Measurements from ENCODE around the gene ZFAND3. TPM values are rescaled to one million over a fixed set of nuclear protein-coding genes. Genes with fewer than 3 reads are reported as not detected.

ZFAND3 gene
- total RNA-seq, 2 experiments from 2014 or later, result 34.4 to 37.0 TPM

- no peak overlapping the region for H3K4me3 ChIP-seq (ENCODE audit: low read length)
- H3K9me3 ChIP-seq (ENCODE audit: control insufficient read depth in 1 of 2, insufficient read depth in 1 of 2, low read length in 2 of 2), result no peaks in the 10 kb centered on the region
- Mint-ChIP-seq H3K4me1 (ENCODE audit: low read depth) (peaks cover 85% of the 10 kb centered on the region), H3K36me3 (ENCODE audit: low read depth) (peaks cover 10% of the 10 kb centered on the region), H3K27me3 (no peaks in the 10 kb centered on the region), H3K4me3 (no peak overlapping the region), H3K27ac (no peak overlapping the region), H3K9me3 (no peaks in the 10 kb centered on the region)
- ChIA-PET POLR2A (interaction anchor here (1.6 kb wide), 1 partner anchor 216 kb away, joined by 5 read pairs; no protein-coding TSS in a partner anchor), CTCF (interaction anchor here (0.6 to 2.2 kb wide), 3 partner anchors 11 to 576 kb away, joined by 3 to 7 read pairs (median 4); no protein-coding TSS in a partner anchor)
- no peaks in the 10 kb centered on the region for H3K36me3 ChIP-seq (ENCODE audit: insufficient read depth, low read length)
- H3K4me1 ChIP-seq (ENCODE audit: insufficient read depth, low read length), result no peaks in the 10 kb centered on the region
- DNase-seq, result peak in 3 of 14 experiments; percentile 5 to 26 (median 22)
- H3K27ac ChIP-seq (ENCODE audit: low read depth in 1 of 2, low read length in 2 of 2), result no peak overlapping the region
- ATAC-seq (ENCODE audit: poor library complexity), result no peak
- H3K27me3 ChIP-seq (ENCODE audit: control insufficient read depth in 1 of 2, insufficient read depth in 2 of 2, low read length in 2 of 2), result no peaks in the 10 kb centered on the region
- TF ChIP-seq, protein P1, sequence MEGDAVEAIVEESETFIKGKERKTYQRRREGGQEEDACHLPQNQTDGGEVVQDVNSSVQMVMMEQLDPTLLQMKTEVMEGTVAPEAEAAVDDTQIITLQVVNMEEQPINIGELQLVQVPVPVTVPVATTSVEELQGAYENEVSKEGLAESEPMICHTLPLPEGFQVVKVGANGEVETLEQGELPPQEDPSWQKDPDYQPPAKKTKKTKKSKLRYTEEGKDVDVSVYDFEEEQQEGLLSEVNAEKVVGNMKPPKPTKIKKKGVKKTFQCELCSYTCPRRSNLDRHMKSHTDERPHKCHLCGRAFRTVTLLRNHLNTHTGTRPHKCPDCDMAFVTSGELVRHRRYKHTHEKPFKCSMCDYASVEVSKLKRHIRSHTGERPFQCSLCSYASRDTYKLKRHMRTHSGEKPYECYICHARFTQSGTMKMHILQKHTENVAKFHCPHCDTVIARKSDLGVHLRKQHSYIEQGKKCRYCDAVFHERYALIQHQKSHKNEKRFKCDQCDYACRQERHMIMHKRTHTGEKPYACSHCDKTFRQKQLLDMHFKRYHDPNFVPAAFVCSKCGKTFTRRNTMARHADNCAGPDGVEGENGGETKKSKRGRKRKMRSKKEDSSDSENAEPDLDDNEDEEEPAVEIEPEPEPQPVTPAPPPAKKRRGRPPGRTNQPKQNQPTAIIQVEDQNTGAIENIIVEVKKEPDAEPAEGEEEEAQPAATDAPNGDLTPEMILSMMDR (IDR thresholded peaks at IDR 0.05), result peak; percentile 31
- intact Hi-C loops (cut with DNase I, micrococcal nuclease), result loop anchor here in 1 of 2 experiments (5.0 kb wide), 1 partner anchor 638 kb away; no protein-coding TSS in a partner anchor
Observed at GRCh38 chr6:38034274-38034914, 214.9 kb downstream of the ZFAND3 start.

DNA sequence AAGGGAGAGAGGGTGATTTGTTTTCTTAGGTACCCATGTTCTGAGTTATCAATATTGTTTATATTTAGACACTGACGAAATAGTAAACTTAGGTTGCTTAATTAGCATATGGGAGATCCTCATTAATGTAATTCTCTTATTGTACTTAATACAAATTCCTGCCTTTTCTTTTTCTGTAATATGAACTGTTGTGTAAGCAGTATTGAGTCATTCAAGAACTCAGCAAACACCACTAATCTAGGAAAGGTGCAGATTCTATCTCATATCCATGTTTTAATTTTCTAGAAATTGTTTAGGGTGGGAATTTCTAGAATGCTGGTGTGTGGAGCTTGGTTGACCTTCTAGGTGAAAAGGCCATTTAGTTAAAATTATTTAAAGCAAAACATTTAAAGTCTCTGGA, 216.0 kb downstream of the ZFAND3 start:
- no peaks in the 10 kb centered on the region for H3K27me3 ChIP-seq (ENCODE audit: control insufficient read depth in 1 of 2, insufficient read depth in 2 of 2, low read length in 2 of 2)
- ChIA-PET CTCF (interaction anchor here (1.0 kb wide), 1 partner anchor 244 kb away, joined by 3 read pairs; no protein-coding TSS in a partner anchor), POLR2A (interaction anchor here (1.6 kb wide), 1 partner anchor 217 kb away, joined by 5 read pairs; no protein-coding TSS in a partner anchor)
- intact Hi-C loops (cut with DNase I, micrococcal nuclease), result no loop called here
- Mint-ChIP-seq H3K4me3 (no peak overlapping the region), H3K4me1 (ENCODE audit: low read depth) (peaks cover 81% of the 10 kb centered on the region), H3K27me3 (no peaks in the 10 kb centered on the region), H3K36me3 (ENCODE audit: low read depth) (peaks cover 10% of the 10 kb centered on the region), H3K27ac (no peak overlapping the region), H3K9me3 (no peaks in the 10 kb centered on the region)
- no peak overlapping the region for H3K27ac ChIP-seq (ENCODE audit: low read depth in 1 of 2, low read length in 2 of 2)
- ATAC-seq (ENCODE audit: poor library complexity) (no peak), DNase-seq (no peak)
- H3K4me3 ChIP-seq (ENCODE audit: low read length), result no peak overlapping the region
- no peaks in the 10 kb centered on the region for H3K36me3 ChIP-seq (ENCODE audit: insufficient read depth, low read length)
- H3K9me3 ChIP-seq (ENCODE audit: control insufficient read depth in 1 of 2, insufficient read depth in 1 of 2, low read length in 2 of 2), result no peaks in the 10 kb centered on the region
- H3K4me1 ChIP-seq (ENCODE audit: insufficient read depth, low read length), result no peaks in the 10 kb centered on the region
- TF ChIP-seq, protein P1 (IDR thresholded peaks at IDR 0.05), result no peak

- TF ChIP-seq, protein P1 (IDR thresholded peaks at IDR 0.05), result no peak
- CTCF ChIA-PET, result interaction anchor here (1.7 kb wide), 1 partner anchor 10 kb away, joined by 3 read pairs; no protein-coding TSS in a partner anchor
- H3K27ac ChIP-seq (ENCODE audit: low read depth in 1 of 2, low read length in 2 of 2), result no peak overlapping the region
- no peak overlapping the region for H3K4me3 ChIP-seq (ENCODE audit: low read length)
- DNase-seq (no peak), ATAC-seq (ENCODE audit: poor library complexity) (no peak)
- Mint-ChIP-seq H3K36me3 (ENCODE audit: low read depth) (peaks cover 10% of the 10 kb centered on the region), H3K27ac (no peak overlapping the region), H3K4me1 (ENCODE audit: low read depth) (peaks cover 52% of the 10 kb centered on the region), H3K9me3 (no peaks in the 10 kb centered on the region), H3K4me3 (no peak overlapping the region), H3K27me3 (no peaks in the 10 kb centered on the region)
- no peaks in the 10 kb centered on the region for H3K4me1 ChIP-seq (ENCODE audit: insufficient read depth, low read length)
- POLR2A ChIA-PET, result no interaction called here
- no peaks in the 10 kb centered on the region for H3K36me3 ChIP-seq (ENCODE audit: insufficient read depth, low read length)
- intact Hi-C loops (cut with DNase I, micrococcal nuclease), result no loop called here
- H3K9me3 ChIP-seq (ENCODE audit: control insufficient read depth in 1 of 2, insufficient read depth in 1 of 2, low read length in 2 of 2), result no peaks in the 10 kb centered on the region
- H3K27me3 ChIP-seq (ENCODE audit: control insufficient read depth in 1 of 2, insufficient read depth in 2 of 2, low read length in 2 of 2), result no peaks in the 10 kb centered on the region
Observed at GRCh38 chr6:38039502-38039901, 220.0 kb downstream of the ZFAND3 start.
